PC-9 (cell line): Measurements from ENCODE around the gene TEX44. TPM values are rescaled to one million over a fixed set of nuclear protein-coding genes. Genes with fewer than 3 reads are reported as not detected.

ENCODE experiments used
- BruUV-seq: library from RNA; stranded (reverse); fragments of 400-500 nt; replicated peaks from 2 replicates; lab custom pipeline; 2021; lab: Mats Ljungman, UMichigan
- CTCF ChIA-PET: fragments of 300-600 bp; sonication (Branson Sonifier 250); formaldehyde crosslinking; loops from one replicate; lab custom pipeline; 2022; ENCODE audit warnings: antibody characterized with exemption; lab: Charles Lee
- POLR2A ChIA-PET: fragments of 300-600 bp; sonication (Branson Sonifier 250); formaldehyde crosslinking; loops from one replicate; lab custom pipeline; 2022; ENCODE audit warnings: antibody characterized with exemption; ENCODE audit not compliant: unreplicated experiment; lab: Charles Lee
- DNase-seq, 2 experiments: peaks; one replicate each; pipeline versions ENCODE4 v3.0.0 to v3.0.0-alpha.2; 2015 to 2022; ENCODE audit warnings: mixed read lengths in 1 of 2
- H2AFZ ChIP-seq: fragments of 200-600 bp; sonication (generic); 2 replicates; pipeline ENCODE4 v1.8.1; 2017; ENCODE audit warnings: antibody characterized with exemption
- H3F3A ChIP-seq: fragments of 200-600 bp; sonication (generic); 2 replicates; pipeline ENCODE4 v1.8.1; 2017; ENCODE audit warnings: antibody characterized with exemption, mild to moderate bottlenecking, low read depth; ENCODE audit not compliant: insufficient read depth
- H3K27ac ChIP-seq: fragments of 200-600 bp; sonication (generic); 2 replicates; pipeline ENCODE4 v1.6.1; 2016; ENCODE audit warnings: mixed run types
- H3K27me3 ChIP-seq: fragments of 200-600 bp; sonication (generic); 2 replicates; pipeline ENCODE4 v1.6.1; 2016; ENCODE audit warnings: low read depth, mixed run types; ENCODE audit not compliant: insufficient read depth
- H3K36me3 ChIP-seq: fragments of 200-600 bp; sonication (generic); 2 replicates; pipeline ENCODE4 v1.6.1; 2016; ENCODE audit warnings: low read depth, mixed run types
- H3K4me1 ChIP-seq: fragments of 200-600 bp; sonication (generic); replicated peaks from 2 replicates; pipeline ENCODE4 v1.6.1; 2016; ENCODE audit warnings: mixed run types; ENCODE audit not compliant: insufficient read depth
- H3K4me2 ChIP-seq: fragments of 200-600 bp; sonication (generic); 2 replicates; pipeline ENCODE4 v1.6.1; 2017; ENCODE audit warnings: mixed run types
- H3K4me3 ChIP-seq: fragments of 200-600 bp; sonication (generic); 2 replicates; pipeline ENCODE4 v1.6.1; 2016; ENCODE audit warnings: mixed run types
- H3K79me2 ChIP-seq: fragments of 200-600 bp; sonication (generic); 2 replicates; pipeline ENCODE4 v1.6.1; 2017; ENCODE audit warnings: low read depth, mixed run types
- H3K9me2 ChIP-seq: fragments of 200-600 bp; sonication (generic); 2 replicates; pipeline ENCODE4 v1.8.1; 2017; ENCODE audit warnings: mild to moderate bottlenecking; ENCODE audit not compliant: insufficient read depth
- H3K9me3 ChIP-seq: fragments of 200-600 bp; sonication (generic); 2 replicates; pipeline ENCODE4 v1.8.1; 2016; ENCODE audit warnings: low read depth; ENCODE audit not compliant: insufficient read depth
- H4K20me1 ChIP-seq: fragments of 200-600 bp; sonication (generic); 2 replicates; pipeline ENCODE4 v1.8.1; 2017; ENCODE audit not compliant: insufficient read depth
- EZH2 ChIP-seq: fragments of 200-600 bp; sonication (generic); IDR thresholded peaks from 2 replicates; pipeline ENCODE4 v1.8.0; 2017; ENCODE audit warnings: antibody characterized with exemption, low read depth
- intact Hi-C: fragments of 100-400 bp; cut with micrococcal nuclease; formaldehyde crosslinking; loops from one replicate; pipeline ENCODE4 v1.10.0; 2022; ENCODE audit not compliant: unreplicated experiment
- total RNA-seq: library from RNA; stranded (reverse); gene quantifications from 2 replicates; pipeline ENCODE4 v1.2.3, GENCODE V29; 2021
- TF ChIP-seq, protein P1 (sequence below): fragments of 200-600 bp; sonication (generic); conservative IDR thresholded peaks from 2 replicates; pipeline ENCODE4 v1.6.1; 2017; ENCODE audit warnings: mixed run types, antibody characterized with exemption, mild to moderate bottlenecking, moderate library complexity

TEX44 gene
- total RNA-seq, 1 experiment from 2014 or later = not detected

DNA sequence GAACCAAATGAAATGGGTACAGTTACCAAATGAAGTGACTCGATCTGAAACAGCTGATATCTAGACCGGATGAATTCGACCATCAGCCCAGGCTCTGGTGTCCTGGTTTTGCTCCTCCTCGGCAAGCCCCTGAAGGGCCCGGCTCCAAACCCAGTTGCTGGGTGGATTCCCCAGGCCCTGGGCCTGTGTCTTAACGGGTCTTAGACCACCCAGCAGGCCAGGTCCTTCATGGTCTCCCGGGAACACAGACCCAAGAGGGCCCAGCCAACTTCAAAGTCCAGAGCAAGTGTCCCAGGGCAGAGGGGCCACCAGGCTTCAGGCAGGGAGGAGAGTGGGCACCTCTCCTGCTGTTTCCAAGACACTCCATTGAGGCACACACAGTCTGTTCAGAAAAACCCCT lies 35.7 kb upstream of the TEX44 start:
- Histone ChIP-seq H4K20me1 (no peaks in the 10 kb centered on the region), H3K4me1 (no peaks in the 10 kb centered on the region), H3K9me3 (no peaks in the 10 kb centered on the region; the same call in 1 of the 2 replicates), H3K4me2 (no peak overlapping the region), H3K9me2 (no peaks in the 10 kb centered on the region), H3K36me3 (no peaks in the 10 kb centered on the region), H2AFZ (no peak overlapping the region), H3F3A (no peaks in the 10 kb centered on the region), H3K27ac (no peak overlapping the region), H3K27me3 (peaks cover 4% of the 10 kb centered on the region; the same call in 1 of the 2 replicates), H3K4me3 (no peak overlapping the region), H3K79me2 (no peaks in the 10 kb centered on the region)
- BruUV-seq = no TSS peak
- ChIA-PET POLR2A (no interaction called here), CTCF (no interaction called here)
- no peak for DNase-seq
- TF ChIP-seq EZH2 = no peak
- TF ChIP-seq, protein P1, sequence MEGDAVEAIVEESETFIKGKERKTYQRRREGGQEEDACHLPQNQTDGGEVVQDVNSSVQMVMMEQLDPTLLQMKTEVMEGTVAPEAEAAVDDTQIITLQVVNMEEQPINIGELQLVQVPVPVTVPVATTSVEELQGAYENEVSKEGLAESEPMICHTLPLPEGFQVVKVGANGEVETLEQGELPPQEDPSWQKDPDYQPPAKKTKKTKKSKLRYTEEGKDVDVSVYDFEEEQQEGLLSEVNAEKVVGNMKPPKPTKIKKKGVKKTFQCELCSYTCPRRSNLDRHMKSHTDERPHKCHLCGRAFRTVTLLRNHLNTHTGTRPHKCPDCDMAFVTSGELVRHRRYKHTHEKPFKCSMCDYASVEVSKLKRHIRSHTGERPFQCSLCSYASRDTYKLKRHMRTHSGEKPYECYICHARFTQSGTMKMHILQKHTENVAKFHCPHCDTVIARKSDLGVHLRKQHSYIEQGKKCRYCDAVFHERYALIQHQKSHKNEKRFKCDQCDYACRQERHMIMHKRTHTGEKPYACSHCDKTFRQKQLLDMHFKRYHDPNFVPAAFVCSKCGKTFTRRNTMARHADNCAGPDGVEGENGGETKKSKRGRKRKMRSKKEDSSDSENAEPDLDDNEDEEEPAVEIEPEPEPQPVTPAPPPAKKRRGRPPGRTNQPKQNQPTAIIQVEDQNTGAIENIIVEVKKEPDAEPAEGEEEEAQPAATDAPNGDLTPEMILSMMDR = no peak
- intact Hi-C loops = loop anchor here (5.0 to 10.0 kb wide), 2 partner anchors 40 to 332 kb away; no protein-coding TSS in a partner anchor

GRCh38 chr2:231557571-231558217 lies 35.0 kb upstream of the TEX44 start:
- Histone ChIP-seq H3K4me2 (no peak overlapping the region), H3K36me3 (no peaks in the 10 kb centered on the region), H4K20me1 (no peaks in the 10 kb centered on the region), H3K4me3 (no peak overlapping the region), H3K9me2 (no peaks in the 10 kb centered on the region), H3K27me3 (peaks cover 4% of the 10 kb centered on the region; the same call in 1 of the 2 replicates), H3F3A (no peaks in the 10 kb centered on the region), H3K4me1 (no peaks in the 10 kb centered on the region), H3K79me2 (no peaks in the 10 kb centered on the region), H3K9me3 (no peaks in the 10 kb centered on the region; the same call in 1 of the 2 replicates), H2AFZ (no peak overlapping the region), H3K27ac (no peak overlapping the region)
- intact Hi-C loops = loop anchor here (1.0 to 10.0 kb wide), 3 partner anchors 40 to 333 kb away; no protein-coding TSS in a partner anchor
- peak; percentile 42 to 54 for DNase-seq
- ChIA-PET CTCF (interaction anchor here (0.6 to 0.7 kb wide), 2 partner anchors 95 to 219 kb away, joined by 3 to 9 read pairs; no protein-coding TSS in a partner anchor), POLR2A (no interaction called here)
- no TSS peak for BruUV-seq
- TF ChIP-seq, protein P1 = peak; percentile 82
- TF ChIP-seq EZH2 = no peak

DNA sequence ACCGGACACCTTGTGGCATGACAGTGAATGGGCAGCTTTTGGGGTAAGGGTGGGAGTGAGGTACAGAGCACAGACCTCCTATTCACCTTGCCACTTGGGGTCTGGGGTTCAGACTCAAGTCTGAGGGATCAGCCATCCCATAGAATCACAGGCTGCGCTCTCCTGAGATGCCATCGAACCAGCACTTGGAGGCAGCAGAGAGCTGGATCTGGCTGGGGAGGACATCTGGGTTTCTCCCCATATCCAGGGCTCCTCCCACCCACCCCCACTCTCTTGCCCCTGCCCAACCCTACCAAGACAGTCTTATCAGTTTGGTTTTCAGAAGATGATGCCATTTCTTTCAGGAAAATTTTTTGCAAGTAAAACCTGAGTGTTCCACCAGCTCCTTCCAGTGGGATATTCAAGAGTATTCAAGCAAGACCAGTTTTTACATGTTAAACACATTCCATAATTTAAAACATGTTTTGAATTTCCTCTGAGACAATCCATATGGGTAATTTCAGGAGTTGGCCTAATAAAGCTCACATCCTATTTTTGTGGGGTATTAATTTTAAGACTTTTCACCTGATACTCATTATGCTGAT lies 29.2 kb upstream of the TEX44 start:
- BruUV-seq = no TSS peak
- H3K36me3 ChIP-seq = no peaks in the 10 kb centered on the region
- no peak overlapping the region for H3K27ac ChIP-seq
- DNase-seq = peak in 1 of 2 experiments; percentile 61
- H3F3A ChIP-seq = no peaks in the 10 kb centered on the region
- no peaks in the 10 kb centered on the region for H3K9me3 ChIP-seq
- H3K27me3 ChIP-seq = no peaks in the 10 kb centered on the region
- H3K4me2 ChIP-seq = no peak overlapping the region
- no peaks in the 10 kb centered on the region for H3K4me1 ChIP-seq
- H3K79me2 ChIP-seq = no peaks in the 10 kb centered on the region
- TF ChIP-seq, protein P1 = peak; percentile 62
- no peak for TF ChIP-seq EZH2
- H3K9me2 ChIP-seq = no peaks in the 10 kb centered on the region
- no peak overlapping the region for H3K4me3 ChIP-seq
- intact Hi-C loops = loop anchor here (1.0 kb wide), 4 partner anchors 38 to 152 kb away; no protein-coding TSS in a partner anchor
- no peak overlapping the region for H2AFZ ChIP-seq
- CTCF ChIA-PET = interaction anchor here (0.6 to 1.3 kb wide), 7 partner anchors 18 to 112 kb away, joined by 3 to 6 read pairs (median 4); no protein-coding TSS in a partner anchor
- H4K20me1 ChIP-seq = no peaks in the 10 kb centered on the region
- POLR2A ChIA-PET = interaction anchor here (0.9 kb wide), 1 partner anchor 111 kb away, joined by 6 read pairs; no protein-coding TSS in a partner anchor
